Body of pancreas (tissue), 4 donors: ENCODE measurements around the gene TSC22D2. TPM values are rescaled to one million over a fixed set of nuclear protein-coding genes. Genes with fewer than 3 reads are reported as not detected.

Source experiments
- ATAC-seq: fragments of 150-250 bp; one replicate; pipeline ENCODE4 v1.9.1; 2016
- DNase-seq, 4 donors: peaks; one replicate each; pipeline ENCODE4 v3.0.0-alpha.2; 2019
- H3K27ac ChIP-seq, 4 donors: fragments of 200-600 bp; sonication (generic); 1 replicate in 3 of 4; 2 replicates in 1 of 4; pipeline versions ENCODE4 v1.5.1 to v1.6.1; 2016 to 2019; ENCODE audit warnings: mild to moderate bottlenecking in 1 of 4, mixed read lengths in 1 of 4, moderate library complexity in 1 of 4
- H3K27me3 ChIP-seq, 2 donors: fragments of 200-600 bp; sonication (generic); one replicate each; pipeline ENCODE4 v1.6.0; 2016; ENCODE audit warnings: mild to moderate bottlenecking in 1 of 2
- H3K36me3 ChIP-seq, 2 donors: fragments of 200-600 bp; sonication (generic); replicated peaks in 1 of 2; 2 replicates each; pipeline ENCODE4 v1.5.1; 2016; ENCODE audit warnings: low read depth in 2 of 2; ENCODE audit not compliant: insufficient read depth in 1 of 2
- H3K4me1 ChIP-seq: fragments of 200-600 bp; sonication (generic); one replicate; pipeline ENCODE4 v1.6.0; 2016
- H3K4me3 ChIP-seq, 2 donors: fragments of 200-600 bp; sonication (generic); 1 replicate in 1 of 2; 2 replicates in 1 of 2; pipeline ENCODE4 v1.5.1; 2016 to 2019
- H3K9me3 ChIP-seq, 3 donors: fragments of 200-600 bp; sonication (generic); 1 replicate in 2 of 3; 2 replicates in 1 of 3; pipeline ENCODE4 v1.5.1; 2016
- POLR2A ChIP-seq, 3 donors: fragments of 450-650 bp; IDR thresholded peaks; one replicate each; pipeline ENCODE4 v1.6.1; 2016; ENCODE audit warnings: antibody characterized with exemption in 3 of 3, mild to moderate bottlenecking in 2 of 3
- WGBS, 2 donors: methylation state at CpG; one replicate each; pipeline ENCODE4 v1.1.5; 2017; 5-methylcytosine and 5-hydroxymethylcytosine counted together
- intact Hi-C: fragments of 100-400 bp; cut with DNase I; formaldehyde crosslinking; loops from one replicate; pipeline ENCODE4 v1.15.1; 2023
- total RNA-seq, 2 donors: library from RNA; depleted of rRNA; stranded (reverse); fragments of >200 nt; gene quantifications; one replicate each; pipeline ENCODE4 v1.1.0, GENCODE V29; 2016
- TF ChIP-seq, protein P1 (sequence below), 7 experiments: fragments of 450-650 bp in 4 of 7; fragments of 200-600 bp in 3 of 7; sonication (generic) in 3 of 7; IDR thresholded peaks; one replicate each; pipeline ENCODE4 v1.5.1; 2016 to 2019; ENCODE audit warnings: antibody characterized with exemption in 7 of 7

The TSC22D2 gene
- total RNA-seq, 2 donors from 2014 or later: 9.1 to 15.8 TPM

DNA sequence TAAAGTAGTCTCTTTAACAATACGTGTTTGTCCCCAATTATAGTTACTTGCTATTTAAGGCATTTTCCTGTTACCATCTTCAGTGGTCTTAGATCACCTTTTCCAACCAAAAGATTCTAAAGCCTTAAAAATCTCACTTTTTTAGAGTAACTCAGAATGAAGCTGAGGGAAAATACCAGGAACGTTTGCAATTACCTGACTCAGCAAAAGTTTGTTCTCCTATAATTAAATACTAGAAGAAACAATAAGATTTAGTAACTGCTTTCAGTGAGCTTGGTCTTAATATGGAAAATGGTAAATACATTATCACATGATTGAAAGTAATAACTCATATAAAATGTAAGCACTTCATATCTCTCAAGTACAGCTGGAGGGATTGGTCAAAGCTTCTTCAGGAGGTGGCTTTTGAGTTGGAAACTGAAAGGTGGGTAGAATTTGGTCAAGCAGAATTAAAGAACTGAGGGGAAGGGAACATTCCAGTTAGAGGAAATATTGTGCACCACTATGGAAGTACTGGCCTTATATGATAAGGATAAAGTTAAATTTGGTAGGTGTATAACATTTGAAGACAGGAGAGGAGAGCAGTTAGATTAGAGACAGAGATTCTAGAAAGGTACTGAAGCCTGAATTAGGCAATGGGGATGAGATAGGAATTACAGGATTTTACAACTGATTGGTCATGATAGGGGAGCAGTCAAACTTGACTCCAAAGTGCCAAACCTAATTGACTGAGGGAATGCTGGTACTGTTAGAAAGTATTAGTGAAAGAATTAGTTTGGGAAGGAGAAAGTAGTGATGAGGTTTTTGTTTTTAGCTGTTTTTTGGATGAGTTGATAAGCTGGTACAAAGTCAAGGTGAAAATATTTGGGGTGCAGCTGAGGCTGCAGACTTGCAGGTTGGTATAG is 21.9 kb downstream of the TSC22D2 start:
- no peak for DNase-seq
- H3K27me3 ChIP-seq: no peaks in the 10 kb centered on the region
- H3K36me3 ChIP-seq: no peaks in the 10 kb centered on the region
- H3K4me1 ChIP-seq: peaks cover 6% of the 10 kb centered on the region
- 43 to 49% methylated on average over 2 of the region's 2 CpGs for WGBS, 2 donors
- intact Hi-C loops: no loop called here
- no peak for ATAC-seq
- no peak overlapping the region for H3K27ac ChIP-seq
- H3K9me3 ChIP-seq: no peaks in the 10 kb centered on the region
- H3K4me3 ChIP-seq: no peak overlapping the region
- TF ChIP-seq, protein P1, sequence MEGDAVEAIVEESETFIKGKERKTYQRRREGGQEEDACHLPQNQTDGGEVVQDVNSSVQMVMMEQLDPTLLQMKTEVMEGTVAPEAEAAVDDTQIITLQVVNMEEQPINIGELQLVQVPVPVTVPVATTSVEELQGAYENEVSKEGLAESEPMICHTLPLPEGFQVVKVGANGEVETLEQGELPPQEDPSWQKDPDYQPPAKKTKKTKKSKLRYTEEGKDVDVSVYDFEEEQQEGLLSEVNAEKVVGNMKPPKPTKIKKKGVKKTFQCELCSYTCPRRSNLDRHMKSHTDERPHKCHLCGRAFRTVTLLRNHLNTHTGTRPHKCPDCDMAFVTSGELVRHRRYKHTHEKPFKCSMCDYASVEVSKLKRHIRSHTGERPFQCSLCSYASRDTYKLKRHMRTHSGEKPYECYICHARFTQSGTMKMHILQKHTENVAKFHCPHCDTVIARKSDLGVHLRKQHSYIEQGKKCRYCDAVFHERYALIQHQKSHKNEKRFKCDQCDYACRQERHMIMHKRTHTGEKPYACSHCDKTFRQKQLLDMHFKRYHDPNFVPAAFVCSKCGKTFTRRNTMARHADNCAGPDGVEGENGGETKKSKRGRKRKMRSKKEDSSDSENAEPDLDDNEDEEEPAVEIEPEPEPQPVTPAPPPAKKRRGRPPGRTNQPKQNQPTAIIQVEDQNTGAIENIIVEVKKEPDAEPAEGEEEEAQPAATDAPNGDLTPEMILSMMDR (IDR thresholded peaks at IDR 0.05): no peak
- TF ChIP-seq POLR2A (IDR thresholded peaks at IDR 0.05): no peak

DNA sequence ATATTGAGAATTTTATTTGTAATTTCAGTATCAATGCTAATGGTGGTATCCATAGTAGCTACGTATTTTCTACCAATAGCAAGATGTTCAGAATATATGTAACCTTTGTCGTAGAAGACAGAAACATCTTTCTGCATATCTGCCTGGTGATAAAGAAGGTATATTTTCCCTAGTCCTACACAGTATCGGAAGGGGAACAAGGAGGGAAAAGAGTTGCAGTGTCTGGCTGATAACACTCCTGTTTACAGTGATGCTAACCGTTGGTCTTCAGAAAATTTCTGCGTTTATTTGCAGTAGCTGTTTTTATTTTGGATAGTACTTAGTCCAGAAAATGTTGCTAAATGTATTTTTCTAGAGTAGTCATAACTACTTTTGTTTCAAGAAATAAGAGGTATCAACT is 25.2 kb downstream of the TSC22D2 start:
- DNase-seq: no peak
- Histone ChIP-seq H3K27me3 (no peaks in the 10 kb centered on the region), H3K9me3 (no peaks in the 10 kb centered on the region), H3K4me3 (no peak overlapping the region), H3K36me3 (no peaks in the 10 kb centered on the region), H3K4me1 (peaks cover 16% of the 10 kb centered on the region), H3K27ac (no peak overlapping the region)
- TF ChIP-seq, protein P1 (IDR thresholded peaks at IDR 0.05): no peak
- TF ChIP-seq POLR2A (IDR thresholded peaks at IDR 0.05): no peak
- intact Hi-C loops: no loop called here
- WGBS, 2 donors: 82 to 85% methylated on average over 5 of the region's 5 CpGs
- ATAC-seq: no peak

DNA sequence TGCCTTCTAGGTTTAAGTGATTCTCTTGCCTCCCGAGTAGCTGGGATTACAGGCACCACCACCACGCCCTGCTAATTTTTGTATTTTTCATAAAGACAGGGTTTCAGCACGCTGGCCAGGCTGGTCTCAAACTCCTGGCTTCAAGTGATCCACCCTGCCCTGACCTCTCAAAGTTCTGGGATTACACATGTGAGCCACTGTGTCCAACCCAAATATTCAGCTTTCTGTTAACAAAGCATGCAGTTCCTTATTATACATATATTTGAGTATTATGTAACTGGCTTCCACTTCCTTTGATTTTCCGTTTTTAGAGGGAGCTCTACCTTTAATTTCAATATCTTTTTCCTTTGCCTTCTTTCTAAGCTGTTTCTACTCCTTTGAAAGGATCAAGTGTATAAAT is 26.1 kb downstream of the TSC22D2 start:
- Histone ChIP-seq H3K9me3 (no peaks in the 10 kb centered on the region), H3K36me3 (no peaks in the 10 kb centered on the region), H3K27ac (no peak overlapping the region), H3K4me1 (peaks cover 10% of the 10 kb centered on the region), H3K27me3 (no peaks in the 10 kb centered on the region), H3K4me3 (no peak overlapping the region)
- no peak for DNase-seq
- intact Hi-C loops: no loop called here
- 70 to 77% methylated on average over 4 of the region's 4 CpGs for WGBS, 2 donors
- TF ChIP-seq, protein P1 (IDR thresholded peaks at IDR 0.05): no peak
- TF ChIP-seq POLR2A (IDR thresholded peaks at IDR 0.05): no peak
- no peak for ATAC-seq

DNA sequence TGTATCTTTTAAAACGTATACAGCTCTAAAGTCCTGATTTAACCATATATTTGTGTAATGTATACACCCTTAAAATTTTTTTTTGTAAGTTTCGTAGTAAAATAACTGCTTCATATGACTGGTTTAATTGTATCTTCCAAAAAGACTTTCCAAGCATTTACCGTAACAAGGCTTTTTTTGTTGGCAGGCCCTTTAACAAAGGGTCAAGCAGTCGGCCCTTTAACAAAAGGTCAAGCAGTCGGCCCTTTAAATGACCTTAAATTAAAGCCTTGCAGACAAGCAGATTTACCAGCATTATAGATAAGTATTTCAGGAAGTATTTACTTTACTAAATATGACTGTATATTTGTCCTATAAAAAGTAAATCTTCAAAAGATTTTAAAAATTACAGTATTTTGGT is 28.1 kb downstream of the TSC22D2 start:
- Histone ChIP-seq H3K4me3 (no peak overlapping the region), H3K4me1 (peaks cover 13% of the 10 kb centered on the region), H3K9me3 (no peaks in the 10 kb centered on the region), H3K27ac (no peak overlapping the region), H3K36me3 (no peaks in the 10 kb centered on the region), H3K27me3 (no peaks in the 10 kb centered on the region)
- ATAC-seq (no peak), DNase-seq (no peak)
- intact Hi-C loops: no loop called here
- TF ChIP-seq, protein P1 (IDR thresholded peaks at IDR 0.05): no peak
- TF ChIP-seq POLR2A (IDR thresholded peaks at IDR 0.05): no peak
- 48% methylated on average over 5 of the region's 5 CpGs for WGBS, 2 donors

DNA sequence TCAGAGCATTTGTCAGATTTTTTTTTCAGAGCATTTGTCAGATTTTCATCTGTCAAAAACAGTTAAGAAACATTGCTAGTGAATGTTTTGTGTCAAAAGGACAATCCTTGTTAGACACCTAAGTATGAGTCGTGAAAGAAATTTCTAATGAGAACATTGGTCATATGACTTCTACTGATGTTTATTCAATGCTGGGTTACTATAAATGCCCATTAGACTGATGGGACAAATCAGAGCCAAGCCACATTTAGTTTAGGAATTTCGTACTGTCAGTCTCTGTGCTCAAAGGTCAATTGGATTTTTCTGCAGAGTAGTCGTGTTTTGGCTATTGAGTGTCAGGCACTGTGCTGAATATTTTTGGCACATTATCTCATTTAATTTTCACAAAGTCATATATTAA is 31.6 kb downstream of the TSC22D2 start:
- DNase-seq (no peak), ATAC-seq (no peak)
- Histone ChIP-seq H3K36me3 (no peaks in the 10 kb centered on the region), H3K27ac (no peak overlapping the region), H3K4me3 (no peak overlapping the region), H3K4me1 (peaks cover 13% of the 10 kb centered on the region), H3K9me3 (no peaks in the 10 kb centered on the region), H3K27me3 (no peaks in the 10 kb centered on the region)
- WGBS, 2 donors: 50 to 58% methylated on average over 3 of the region's 3 CpGs
- TF ChIP-seq, protein P1 (IDR thresholded peaks at IDR 0.05): no peak
- TF ChIP-seq POLR2A (IDR thresholded peaks at IDR 0.05): no peak
- intact Hi-C loops: no loop called here
